SK-N-SH treated with all-trans-retinoic acid at 6 μM for 48 hours (cell line): ENCODE data around the gene ADRA2C.

Experiments used
- ATAC-seq: fragments of 200-7000 bp; cut with Tn5 transposase; 3 replicates; pipeline ENCODE4 v1.9.1; 2020; ENCODE audit warnings: mild to moderate bottlenecking, moderate library complexity
- ARNTL ChIP-seq: fragments of 450-650 bp; formaldehyde crosslinking; IDR thresholded peaks from 2 replicates; pipeline ENCODE4 v1.5.0; 2020; ENCODE audit warnings: low read depth, mild to moderate bottlenecking, moderate library complexity, borderline replicate concordance
- BACH2 ChIP-seq: fragments of 250-450 bp; sonication (Bioruptor Pico); IDR thresholded peaks from 2 replicates; pipeline ENCODE4 v1.9.0; 2021; ENCODE audit warnings: mild to moderate bottlenecking, borderline replicate concordance
- CSDC2 ChIP-seq: fragments of 250-450 bp; sonication (Bioruptor Pico); IDR thresholded peaks from 2 replicates; pipeline ENCODE4 v1.5.0; 2020; ENCODE audit warnings: mild to moderate bottlenecking, moderate library complexity
- ESRRG ChIP-seq: fragments of 250-450 bp; sonication (Bioruptor Pico); IDR thresholded peaks from 2 replicates; pipeline ENCODE4 v1.6.1; 2021; ENCODE audit warnings: mild to moderate bottlenecking
- OSR1 ChIP-seq: fragments of 250-450 bp; sonication (Bioruptor Pico); IDR thresholded peaks from 2 replicates; pipeline ENCODE4 v1.8.0; 2022; ENCODE audit warnings: moderate library complexity, mild to moderate bottlenecking, inconsistent platforms
- PATZ1 ChIP-seq: fragments of 250-450 bp; sonication (Bioruptor Pico); IDR thresholded peaks from 2 replicates; pipeline ENCODE4 v1.8.0; 2020; ENCODE audit warnings: mild to moderate bottlenecking, moderate library complexity, borderline replicate concordance
- PPARA ChIP-seq: fragments of 250-450 bp; sonication (Bioruptor Pico); IDR thresholded peaks from 2 replicates; pipeline ENCODE4 v1.5.0; 2020; ENCODE audit warnings: mild to moderate bottlenecking, borderline replicate concordance
- RARB ChIP-seq: fragments of 250-450 bp; sonication (Bioruptor Pico); IDR thresholded peaks from 2 replicates; pipeline ENCODE4 v1.8.0; 2021; ENCODE audit warnings: mild to moderate bottlenecking, moderate library complexity
- SNAI2 ChIP-seq: fragments of 250-450 bp; sonication (Bioruptor Pico); IDR thresholded peaks from 2 replicates; pipeline ENCODE4 v1.5.0; 2020; ENCODE audit warnings: mild to moderate bottlenecking, moderate library complexity
- TCF4 ChIP-seq: fragments of 250-450 bp; sonication (Bioruptor Pico); IDR thresholded peaks from 2 replicates; pipeline ENCODE4 v1.8.0; 2021; ENCODE audit warnings: mild to moderate bottlenecking, moderate library complexity, borderline replicate concordance
- TOX ChIP-seq: fragments of 250-450 bp; sonication (Bioruptor Pico); IDR thresholded peaks from 2 replicates; pipeline ENCODE4 v1.8.0; 2021; ENCODE audit warnings: mild to moderate bottlenecking, moderate library complexity, borderline replicate concordance
- ZC3H10 ChIP-seq: fragments of 250-450 bp; sonication (Bioruptor Pico); IDR thresholded peaks from 2 replicates; pipeline ENCODE4 v1.5.1; 2021; ENCODE audit warnings: mild to moderate bottlenecking, moderate library complexity
- ZFP3 ChIP-seq: fragments of 250-450 bp; sonication (Bioruptor Pico); IDR thresholded peaks from 2 replicates; pipeline ENCODE4 v1.5.0; 2020; ENCODE audit warnings: mild to moderate bottlenecking, moderate library complexity
- ZFP30 ChIP-seq: fragments of 450-650 bp; formaldehyde crosslinking; IDR thresholded peaks from 2 replicates; pipeline ENCODE4 v1.5.0; 2022; ENCODE audit warnings: mild to moderate bottlenecking, moderate library complexity
- ZNF565 ChIP-seq: fragments of 450-650 bp; formaldehyde crosslinking; conservative IDR thresholded peaks from 2 replicates; pipeline ENCODE4 v1.5.0; 2020; ENCODE audit warnings: low read depth, mild to moderate bottlenecking, moderate library complexity
- ZNF70 ChIP-seq: fragments of 450-650 bp; formaldehyde crosslinking; IDR thresholded peaks from 2 replicates; pipeline ENCODE4 v1.5.0; 2020; ENCODE audit warnings: mild to moderate bottlenecking, moderate library complexity
- ZNF8 ChIP-seq: fragments of 450-650 bp; formaldehyde crosslinking; IDR thresholded peaks from 2 replicates; pipeline ENCODE4 v1.5.0; 2020; ENCODE audit warnings: mild to moderate bottlenecking, moderate library complexity
- TF ChIP-seq, protein P1 (sequence below): fragments of 250-450 bp; sonication (Bioruptor Pico); IDR thresholded peaks from 2 replicates; pipeline ENCODE4 v1.8.0; 2021; ENCODE audit warnings: low read depth, mild to moderate bottlenecking, moderate library complexity, borderline replicate concordance

Gene ADRA2C

GRCh38 chr4:3724319-3725231 is 41.6 kb upstream of the ADRA2C start:
- ATAC-seq, result no peak
- TF ChIP-seq BACH2 (CRISPR knock-in tag), result no peak
- TF ChIP-seq ESRRG (CRISPR knock-in tag), result no peak
- no peak for TF ChIP-seq ZC3H10 (CRISPR knock-in tag)
- no peak for TF ChIP-seq TCF4
- no peak for TF ChIP-seq PPARA (CRISPR knock-in tag)
- TF ChIP-seq OSR1 (CRISPR knock-in tag), result no peak
- no peak for TF ChIP-seq SNAI2 (CRISPR knock-in tag)
- no peak for TF ChIP-seq ZFP30 (CRISPR knock-in tag)

- TF ChIP-seq PPARA (CRISPR knock-in tag) (no peak), SNAI2 (CRISPR knock-in tag) (no peak), RARB (CRISPR knock-in tag) (no peak), ESRRG (CRISPR knock-in tag) (no peak), TCF4 (no peak), ARNTL (no peak), PATZ1 (no peak), ZNF70 (no peak)
- ATAC-seq, result no peak; the same call in 2 of the 3 replicates
These were observed 40.0 kb upstream of the ADRA2C start for GRCh38 chr4:3725936-3726870.

DNA sequence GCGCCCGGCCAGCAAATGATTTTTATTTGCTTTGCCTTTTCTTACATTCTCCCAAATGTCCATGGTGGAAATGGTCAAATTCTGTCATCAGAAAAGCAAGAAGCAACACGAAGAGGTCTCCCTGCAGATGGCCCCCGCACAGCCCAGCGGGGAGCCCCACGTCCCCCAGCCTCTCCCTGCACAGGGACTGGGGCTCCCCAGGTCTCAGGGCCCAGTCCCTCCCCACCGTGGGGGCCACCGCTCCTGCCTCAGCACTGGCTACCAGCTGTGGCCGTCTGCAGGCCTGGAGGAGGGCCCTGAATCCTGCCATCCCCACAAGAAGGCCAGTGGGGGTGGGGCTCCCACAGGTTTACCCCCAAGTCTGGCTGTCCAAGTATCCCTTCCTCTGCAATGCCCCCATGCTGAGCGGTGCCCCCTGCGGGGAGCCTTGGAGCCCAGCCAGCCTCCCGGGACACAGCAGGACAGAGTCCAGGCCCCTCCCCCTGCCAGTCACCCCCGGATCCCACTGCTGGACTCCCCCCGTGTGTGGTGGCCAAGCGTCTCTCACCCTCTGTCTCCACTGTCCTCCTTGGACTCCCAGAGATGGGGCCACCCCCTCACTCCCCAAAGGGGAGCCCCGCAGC is 38.2 kb upstream of the ADRA2C start:
- TF ChIP-seq TCF4 (no peak), ZNF565 (CRISPR knock-in tag) (no peak), ZNF70 (no peak), CSDC2 (CRISPR knock-in tag) (no peak), ESRRG (CRISPR knock-in tag) (no peak), PPARA (CRISPR knock-in tag) (no peak), ZNF8 (CRISPR knock-in tag) (no peak), ZFP3 (CRISPR knock-in tag) (no peak), ZFP30 (CRISPR knock-in tag) (no peak), TOX (CRISPR knock-in tag) (no peak)
- no peak for ATAC-seq

GRCh38 chr4:3729188-3729881 is 36.9 kb upstream of the ADRA2C start:
- no peak for ATAC-seq
- TF ChIP-seq BACH2 (CRISPR knock-in tag), result no peak
- no peak for TF ChIP-seq ESRRG (CRISPR knock-in tag)
- no peak for TF ChIP-seq ARNTL
- no peak for TF ChIP-seq ZNF565 (CRISPR knock-in tag)
- no peak for TF ChIP-seq ZNF8 (CRISPR knock-in tag)
- TF ChIP-seq RARB (CRISPR knock-in tag), result no peak
- TF ChIP-seq ZFP3 (CRISPR knock-in tag), result no peak
- TF ChIP-seq TCF4, result no peak
- TF ChIP-seq ZFP30 (CRISPR knock-in tag), result no peak
- no peak for TF ChIP-seq TOX (CRISPR knock-in tag)
- no peak for TF ChIP-seq PPARA (CRISPR knock-in tag)
- TF ChIP-seq CSDC2 (CRISPR knock-in tag), result no peak
- no peak for TF ChIP-seq OSR1 (CRISPR knock-in tag)

- no peak for TF ChIP-seq ZNF565 (CRISPR knock-in tag)
- TF ChIP-seq, protein P1, sequence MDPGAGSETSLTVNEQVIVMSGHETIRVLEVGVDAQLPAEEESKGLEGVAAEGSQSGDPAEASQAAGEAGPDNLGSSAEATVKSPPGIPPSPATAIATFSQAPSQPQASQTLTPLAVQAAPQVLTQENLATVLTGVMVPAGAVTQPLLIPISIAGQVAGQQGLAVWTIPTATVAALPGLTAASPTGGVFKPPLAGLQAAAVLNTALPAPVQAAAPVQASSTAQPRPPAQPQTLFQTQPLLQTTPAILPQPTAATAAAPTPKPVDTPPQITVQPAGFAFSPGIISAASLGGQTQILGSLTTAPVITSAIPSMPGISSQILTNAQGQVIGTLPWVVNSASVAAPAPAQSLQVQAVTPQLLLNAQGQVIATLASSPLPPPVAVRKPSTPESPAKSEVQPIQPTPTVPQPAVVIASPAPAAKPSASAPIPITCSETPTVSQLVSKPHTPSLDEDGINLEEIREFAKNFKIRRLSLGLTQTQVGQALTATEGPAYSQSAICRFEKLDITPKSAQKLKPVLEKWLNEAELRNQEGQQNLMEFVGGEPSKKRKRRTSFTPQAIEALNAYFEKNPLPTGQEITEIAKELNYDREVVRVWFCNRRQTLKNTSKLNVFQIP (CRISPR knock-in tag), result no peak
- TF ChIP-seq PPARA (CRISPR knock-in tag), result no peak
- TF ChIP-seq, all 23 proteins: peak for 0
- ATAC-seq, result no peak
These were observed 36.3 kb upstream of the ADRA2C start for GRCh38 chr4:3729882-3730226.
